H54 (cell line): ENCODE results near the gene PRKCZ.

Experiments
- DNase-seq: peaks from one replicate; pipeline ENCODE4 v3.0.0; 2011; ENCODE audit warnings: low spot score, mixed read lengths; ENCODE audit not compliant: insufficient read length
- FAIRE-seq: peaks from 3 replicates; lab custom pipeline; 2011; peaks lifted over from hg19 to GRCh38; lab: Jason Lieb, UNC
- POLR2A ChIP-seq: IDR thresholded peaks from 2 replicates; pipeline ENCODE4 v1.6.1; 2011; ENCODE audit warnings: low read depth, mild to moderate bottlenecking, low read length

The PRKCZ gene

DNA sequence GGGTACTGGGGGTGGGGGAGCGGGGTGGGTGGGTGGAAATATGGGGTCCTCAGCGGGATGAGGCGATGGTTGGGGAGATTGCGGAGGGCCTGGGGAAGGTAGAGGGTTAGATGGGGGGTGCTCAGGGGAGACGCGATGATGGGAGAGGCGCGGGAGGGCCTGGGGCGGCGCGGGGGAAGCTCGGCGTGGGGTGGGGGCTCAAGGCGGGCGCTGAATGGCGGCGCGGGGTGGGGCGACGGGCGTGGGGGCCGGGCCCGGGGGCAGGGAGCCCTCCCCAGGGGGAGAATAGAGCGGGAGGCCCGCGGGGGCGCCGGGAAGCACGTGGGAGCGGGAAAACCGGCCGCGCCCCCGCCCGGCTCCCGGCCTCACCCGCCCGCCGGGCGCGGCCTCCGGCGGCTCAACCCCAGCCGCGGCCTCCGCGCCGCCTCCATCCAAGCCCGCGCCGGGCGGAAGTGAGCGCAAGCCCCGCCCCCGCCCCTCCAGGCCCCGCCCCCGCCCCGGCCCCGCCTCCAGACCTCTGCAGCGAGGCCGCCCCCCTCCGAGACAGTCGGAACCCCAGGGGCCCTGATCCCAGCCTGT lies 144.2 kb downstream of the PRKCZ start, which contains the start of gene FAAP20:
Gene FAAP20, minus strand, starts transcription at position 454 of the 579 bp plus-strand sequence. Its CDS starts 23 bp downstream, at position 431.
- DNase-seq (peak; percentile 56), FAIRE-seq (no peak)
- peak; percentile 8; the same call in 1 of the 2 replicates for TF ChIP-seq POLR2A

DNA sequence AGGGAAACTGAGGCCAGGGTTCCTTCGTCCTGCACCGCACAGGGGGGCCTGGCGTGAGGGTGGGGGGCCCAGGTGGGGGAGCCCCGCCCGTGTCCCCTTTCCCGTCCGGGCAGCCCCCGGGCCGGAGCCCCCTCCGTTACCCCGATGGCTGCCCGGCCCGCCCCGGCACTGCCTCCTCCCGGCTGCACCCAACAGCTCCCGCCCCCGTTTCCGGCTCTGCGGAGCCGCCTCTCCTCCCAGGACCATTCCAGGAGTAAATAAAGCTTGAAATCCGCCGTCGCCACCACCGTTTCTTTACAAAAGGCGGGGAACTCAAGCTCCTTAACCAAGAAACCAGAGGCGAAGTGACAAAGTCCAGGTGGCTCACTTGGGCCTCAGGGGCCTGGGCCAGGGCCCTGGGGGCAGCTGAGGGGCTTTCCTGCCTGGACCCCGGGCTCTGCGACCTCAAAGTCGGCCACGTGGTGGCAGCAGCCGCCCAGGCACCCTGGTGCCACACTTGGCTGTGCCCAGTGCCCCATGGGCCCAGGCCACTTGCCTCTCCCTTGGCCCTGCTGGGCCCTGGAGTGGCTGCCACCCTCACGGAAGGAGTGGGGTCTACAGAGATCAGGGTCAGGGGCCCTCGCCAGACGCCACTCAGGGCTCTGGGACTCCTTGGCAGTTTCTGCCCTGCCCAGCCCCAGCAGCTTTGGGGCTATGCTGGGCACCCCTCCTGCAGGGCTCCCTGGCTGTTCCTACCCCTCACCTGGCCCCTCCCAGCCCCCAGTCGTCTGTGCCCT lies 144.9 kb downstream of the PRKCZ start:
- FAIRE-seq (no peak), DNase-seq (peak; percentile 90)
- no peak for TF ChIP-seq POLR2A

DNA sequence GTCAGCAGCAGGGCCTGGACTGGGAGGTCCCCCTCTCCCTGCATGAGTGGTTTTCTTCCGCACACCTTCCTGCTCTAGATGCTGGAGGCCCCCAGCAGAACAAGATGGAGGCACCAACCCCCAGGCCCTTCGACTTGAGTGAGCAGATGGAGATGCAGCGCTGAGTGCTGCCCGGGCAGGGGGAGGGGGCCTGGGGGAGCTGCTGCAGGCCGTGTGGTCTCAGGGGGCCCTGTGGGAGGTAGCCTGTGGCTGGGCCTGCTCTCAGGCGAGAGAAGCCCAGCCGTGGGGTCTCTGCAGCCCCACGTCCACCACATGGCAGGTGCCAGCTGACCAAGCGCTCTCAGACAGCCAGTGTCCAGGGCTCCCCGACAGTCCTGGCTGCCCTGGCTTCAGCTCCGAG lies 145.6 kb downstream of the PRKCZ start:
- FAIRE-seq: no peak
- TF ChIP-seq POLR2A: no peak

DNA sequence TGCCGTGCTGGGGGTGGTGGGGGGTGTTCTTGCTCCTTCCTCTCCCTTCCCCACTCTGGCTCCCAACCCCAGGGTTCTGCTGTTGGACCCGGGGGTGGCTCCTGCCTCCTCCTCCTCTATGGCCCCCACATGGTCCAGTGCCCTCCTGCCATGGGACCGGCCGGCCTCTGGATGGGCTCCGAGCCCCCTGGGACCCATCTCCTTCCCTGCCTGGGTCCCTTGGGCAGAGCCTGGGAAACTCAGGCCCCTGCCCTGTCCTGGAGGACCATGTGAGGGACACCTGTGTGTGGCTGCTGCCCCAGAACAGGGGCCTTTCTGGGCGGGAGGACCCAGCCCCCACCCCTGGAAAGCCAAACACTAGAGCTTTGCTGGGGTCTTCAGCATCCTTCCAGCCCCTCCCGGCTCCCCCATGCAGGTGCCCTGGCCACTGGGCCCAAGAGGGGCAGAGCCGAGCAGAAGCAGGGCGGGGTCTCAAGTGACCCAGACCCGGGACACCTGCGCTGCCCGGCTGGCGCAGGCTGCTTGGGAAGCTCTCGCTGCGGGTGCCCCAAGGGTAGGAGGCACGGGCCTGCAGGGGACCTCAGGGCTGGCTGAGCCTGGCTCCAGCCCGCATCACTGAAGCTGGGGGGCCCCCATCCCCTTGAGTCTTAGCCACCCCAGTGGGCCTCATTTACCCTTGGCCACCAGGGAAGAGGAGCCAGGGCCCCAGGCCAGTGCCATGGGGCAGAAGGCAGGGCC lies 146.9 kb downstream of the PRKCZ start:
- no peak for TF ChIP-seq POLR2A
- DNase-seq (no peak), FAIRE-seq (no peak)

More for the DNA sequence above, 145.6 kb downstream of the PRKCZ start:
- DNase-seq: no peak

DNA sequence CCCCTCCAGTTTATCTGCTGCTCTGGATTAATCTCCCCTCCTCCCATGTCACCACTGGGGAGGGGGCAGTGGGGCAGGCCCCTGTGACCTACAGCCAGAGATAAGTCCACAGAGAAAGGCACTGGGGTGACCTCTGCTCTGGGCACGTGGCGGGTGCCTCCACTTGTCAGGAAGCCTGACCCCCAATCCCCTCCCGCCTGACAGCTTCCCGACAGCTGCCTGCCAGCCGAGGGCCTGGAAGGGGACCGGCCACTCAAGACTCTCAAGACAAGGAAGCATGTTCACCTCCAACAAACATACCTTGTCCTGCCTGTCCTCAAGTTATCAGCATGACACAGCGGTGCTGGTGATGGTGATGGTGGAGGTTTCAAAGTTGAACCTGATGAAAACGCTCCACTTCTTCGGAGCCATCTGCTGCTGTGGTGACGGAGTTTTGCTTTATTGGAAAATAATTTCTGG lies 147.5 kb downstream of the PRKCZ start:
- no peak for TF ChIP-seq POLR2A
- FAIRE-seq (no peak), DNase-seq (no peak)

DNA sequence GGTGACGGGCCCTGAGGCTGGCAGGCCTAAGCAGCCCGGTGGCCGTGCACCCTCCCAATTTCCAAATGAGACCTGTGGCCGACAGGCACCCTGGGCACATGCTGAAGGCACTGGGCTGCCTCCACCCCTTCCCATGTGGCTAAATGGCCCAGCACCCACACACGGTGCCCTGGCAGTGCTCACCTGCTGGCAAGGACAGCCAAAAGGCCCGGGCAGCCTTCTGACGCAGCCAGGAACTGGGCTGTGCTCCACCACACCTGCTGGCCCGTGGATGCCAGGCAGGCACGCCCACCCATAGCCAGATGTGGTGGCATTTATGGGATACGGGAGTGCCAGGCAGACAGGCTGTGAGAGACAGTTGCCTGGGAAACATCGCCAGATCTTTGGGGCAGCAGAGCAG lies 148.4 kb downstream of the PRKCZ start:
- no peak for DNase-seq
- no peak for FAIRE-seq
- no peak for TF ChIP-seq POLR2A

DNA sequence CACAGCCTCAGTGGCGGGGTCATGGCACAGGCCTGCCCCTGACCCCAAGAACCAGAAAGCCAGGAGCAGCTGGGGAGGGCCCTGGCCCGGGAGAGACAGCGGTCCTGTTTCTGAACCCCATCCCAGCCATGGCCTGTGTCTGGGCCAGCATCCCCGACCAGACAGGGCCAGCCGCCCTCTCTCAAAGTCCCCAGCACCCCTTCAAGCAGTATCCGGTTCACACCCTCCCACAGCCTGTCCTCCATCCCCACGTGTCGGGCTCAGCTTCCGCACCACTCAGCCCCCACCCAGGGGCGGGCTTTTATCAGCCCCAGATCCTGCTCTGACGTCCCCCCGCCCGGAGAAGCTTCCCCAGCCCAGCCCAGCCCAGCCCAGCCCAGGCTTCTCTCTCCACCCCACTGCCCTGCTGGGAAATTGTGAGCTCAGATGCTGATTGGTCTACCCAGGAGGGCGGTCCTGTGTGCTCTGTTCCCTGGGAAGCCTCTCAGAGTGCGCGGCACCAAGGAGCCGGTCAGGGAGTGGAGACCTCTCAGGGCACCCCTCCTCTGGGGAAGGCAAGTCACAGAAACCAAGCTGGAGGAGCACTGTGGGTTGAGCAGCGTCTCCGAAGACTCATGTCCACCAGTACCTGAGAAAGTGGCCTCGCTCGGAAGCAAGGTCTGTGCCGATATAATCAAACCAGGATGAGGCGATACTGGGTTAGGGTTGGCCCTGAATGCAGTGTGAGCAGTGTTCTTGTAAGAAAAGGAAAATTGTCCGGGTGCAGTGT lies 149.0 kb downstream of the PRKCZ start:
- FAIRE-seq (no peak), DNase-seq (no peak)
- no peak for TF ChIP-seq POLR2A

DNA sequence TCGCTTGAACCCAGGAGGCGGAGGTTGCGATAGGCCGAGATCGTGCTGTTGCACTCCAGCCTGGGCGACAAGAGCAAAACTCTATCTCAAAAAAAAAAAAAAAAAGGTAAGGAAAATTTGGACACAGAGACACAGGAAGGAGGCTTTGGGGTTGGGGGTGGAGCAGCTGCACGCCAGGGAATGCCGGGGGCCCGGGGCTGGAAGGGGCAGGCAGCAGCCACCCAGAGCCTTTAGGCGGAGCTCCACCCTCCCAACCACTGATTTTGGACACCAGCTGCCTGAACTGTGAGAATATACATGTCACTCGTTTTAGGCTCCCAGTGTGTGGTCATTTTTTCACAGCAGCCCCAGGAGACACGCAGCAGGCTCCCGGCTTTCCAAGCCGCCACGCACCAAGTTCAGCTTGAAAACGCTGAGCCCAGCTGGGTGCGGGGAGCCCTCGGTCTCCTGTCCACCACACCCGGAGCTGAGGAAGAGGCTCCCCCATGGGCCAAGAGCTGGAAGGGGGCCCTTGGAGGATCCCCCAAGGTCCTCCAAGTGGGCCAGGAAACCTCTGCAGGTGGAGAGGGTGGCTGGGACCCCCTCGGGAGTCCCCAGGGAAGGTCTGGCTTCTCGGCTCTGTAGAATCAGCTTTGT lies 150.2 kb downstream of the PRKCZ start:
- no peak for FAIRE-seq
- TF ChIP-seq POLR2A: no peak
- no peak for DNase-seq

DNA sequence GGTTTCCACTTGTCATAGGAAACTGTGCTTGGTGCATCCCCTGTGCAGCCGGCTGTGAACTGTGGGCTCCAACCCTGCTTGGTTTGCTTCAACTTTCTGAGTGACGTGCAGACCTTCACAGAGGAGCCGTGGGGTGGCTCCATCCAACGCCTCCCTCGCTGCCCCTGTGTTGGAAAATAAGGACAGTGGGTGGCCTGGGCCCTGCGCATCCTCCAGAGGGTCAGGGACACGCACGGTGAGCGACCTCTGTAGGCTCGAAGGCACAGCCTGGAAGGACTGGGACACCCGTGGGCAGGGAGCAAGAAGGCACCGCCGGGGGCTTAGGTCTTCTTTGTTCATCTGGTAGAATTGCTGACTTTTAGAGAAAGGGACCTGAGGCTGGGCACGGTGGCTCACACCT lies 150.9 kb downstream of the PRKCZ start:
- TF ChIP-seq POLR2A: no peak
- no peak for DNase-seq
- FAIRE-seq: no peak

DNA sequence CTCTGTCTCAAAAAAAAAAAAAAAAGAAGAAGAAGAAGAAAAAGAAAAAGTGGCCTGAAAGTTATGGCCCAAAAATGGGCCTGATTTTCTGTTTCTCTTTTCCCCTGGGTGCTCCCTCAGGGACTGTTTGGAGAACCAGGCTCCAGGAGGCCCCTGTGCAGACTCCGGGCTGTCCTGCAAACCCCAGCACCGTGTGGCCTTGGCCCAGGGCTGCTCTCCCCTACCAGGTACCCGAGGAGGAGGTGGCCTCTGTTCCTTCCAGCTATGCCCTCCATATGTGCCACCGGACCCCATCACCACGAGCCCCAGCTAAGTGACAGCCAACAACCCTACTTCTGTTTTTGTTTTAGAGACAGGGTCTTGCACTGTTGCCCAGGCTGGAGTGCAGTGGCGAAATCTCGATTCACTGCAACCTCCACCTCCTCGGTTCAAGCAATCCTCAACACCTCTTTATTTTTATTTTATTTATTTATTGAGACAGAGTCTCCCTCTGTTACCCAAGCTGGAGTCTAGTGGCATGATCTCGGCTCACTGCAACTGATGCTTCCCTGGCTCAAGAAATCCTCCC lies 151.9 kb downstream of the PRKCZ start:
- DNase-seq: no peak
- no peak for TF ChIP-seq POLR2A
- FAIRE-seq: no peak

DNA sequence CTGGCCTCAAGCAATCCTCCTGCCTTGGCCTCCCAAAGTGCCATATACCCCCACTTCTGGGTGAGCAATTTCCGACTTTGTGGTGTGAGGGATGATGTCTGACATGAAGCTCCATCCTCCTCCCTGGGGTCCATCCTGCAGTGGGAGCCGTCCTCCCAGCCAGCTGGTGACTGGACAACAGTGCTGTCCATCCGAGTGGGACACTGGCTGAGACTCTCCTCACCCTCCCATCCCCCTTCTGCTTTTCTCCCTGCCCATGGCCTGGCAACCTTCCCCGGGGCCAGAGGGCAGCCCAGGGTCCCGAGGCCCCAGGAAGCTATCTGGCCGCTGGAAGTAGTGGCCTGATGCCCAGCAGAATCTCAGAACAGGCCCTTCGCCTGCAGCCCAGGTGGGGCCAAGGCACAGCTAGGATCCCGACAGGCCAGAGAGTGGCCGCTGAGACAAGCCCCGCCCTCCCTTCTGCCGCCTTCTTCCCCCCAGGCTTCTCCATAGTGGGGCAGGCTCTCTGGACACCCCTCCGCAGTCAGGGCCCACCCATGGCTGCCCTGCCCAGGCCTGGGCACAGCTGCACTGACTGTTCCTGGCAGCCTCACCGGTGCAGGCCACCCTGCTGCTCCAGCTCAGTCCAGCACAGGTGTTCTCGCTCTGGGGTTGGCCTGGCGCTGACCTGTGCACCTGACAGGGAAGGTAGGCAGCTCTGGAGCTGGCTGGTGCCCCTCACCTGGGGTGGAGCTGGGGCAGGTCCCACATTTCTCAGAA lies 152.8 kb downstream of the PRKCZ start:
- FAIRE-seq (no peak), DNase-seq (no peak)
- TF ChIP-seq POLR2A: no peak
